ENCODE measurements around the gene GRID2. TPM values are rescaled to one million over a fixed set of nuclear protein-coding genes. Genes with fewer than 3 reads are reported as not detected.

Gene GRID2
- total and polyA plus RNA-seq, 2 donors (not counting 1 experiment from before 2014, with no cell fraction given), result under 0.01 to 0.02 TPM

DNA sequence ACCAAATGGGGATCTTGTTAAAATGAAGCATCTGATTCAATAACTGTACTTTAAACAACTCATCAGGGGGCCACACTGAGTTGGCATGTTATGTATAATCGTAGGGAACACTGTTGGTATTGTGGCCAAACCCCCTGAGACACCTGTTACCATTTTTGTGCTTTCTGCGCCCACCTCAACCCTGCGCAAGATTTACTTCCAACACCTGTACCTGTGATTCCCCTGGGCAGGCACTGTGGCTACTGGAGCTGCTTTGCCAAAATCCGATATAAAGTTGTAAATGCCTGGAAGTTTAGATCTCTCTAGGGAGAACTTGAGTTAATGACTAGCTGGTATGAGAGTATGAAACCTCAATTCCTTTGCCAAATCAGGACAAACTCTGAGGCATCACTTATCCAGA, 1265.0 kb downstream of the GRID2 start:
- Histone ChIP-seq H3K9ac (ENCODE audit: insufficient read depth, low read length) (no peak overlapping the region), H4K20me1 (ENCODE audit: control insufficient read depth, extremely low read depth, insufficient read depth, low read length) (no peaks in the 10 kb centered on the region), H3K4me3 (replicated peaks in 1 of 4; ENCODE audit: control extremely low read depth in 1 of 4, insufficient read depth in 1 of 4, low read depth in 3 of 4, low read length in 4 of 4) (no peak overlapping the region), H3K27me3 (ENCODE audit: control insufficient read depth, insufficient read depth, low read length) (no peaks in the 10 kb centered on the region), H3K4me2 (ENCODE audit: extremely low read depth, insufficient read depth, low read length) (no peak overlapping the region), H2AFZ (ENCODE audit: low read length) (no peak overlapping the region), H3K4me1 (ENCODE audit: control insufficient read depth, extremely low read depth, insufficient read depth, low read length) (no peaks in the 10 kb centered on the region), H3K9me3 (ENCODE audit: control insufficient read depth, insufficient read depth, low read depth, low read length) (no peaks in the 10 kb centered on the region), H3K79me2 (ENCODE audit: control insufficient read depth, insufficient read depth, low read length) (no peaks in the 10 kb centered on the region), H3K27ac (ENCODE audit: insufficient read depth, low read length) (no peak overlapping the region), H3K36me3 (ENCODE audit: control insufficient read depth, insufficient read depth, low read length) (no peaks in the 10 kb centered on the region)
- TF ChIP-seq EZH2 (IDR thresholded peaks at IDR 0.05; ENCODE audit: low read length, missing control alignments), result no peak
- TF ChIP-seq, protein P1, sequence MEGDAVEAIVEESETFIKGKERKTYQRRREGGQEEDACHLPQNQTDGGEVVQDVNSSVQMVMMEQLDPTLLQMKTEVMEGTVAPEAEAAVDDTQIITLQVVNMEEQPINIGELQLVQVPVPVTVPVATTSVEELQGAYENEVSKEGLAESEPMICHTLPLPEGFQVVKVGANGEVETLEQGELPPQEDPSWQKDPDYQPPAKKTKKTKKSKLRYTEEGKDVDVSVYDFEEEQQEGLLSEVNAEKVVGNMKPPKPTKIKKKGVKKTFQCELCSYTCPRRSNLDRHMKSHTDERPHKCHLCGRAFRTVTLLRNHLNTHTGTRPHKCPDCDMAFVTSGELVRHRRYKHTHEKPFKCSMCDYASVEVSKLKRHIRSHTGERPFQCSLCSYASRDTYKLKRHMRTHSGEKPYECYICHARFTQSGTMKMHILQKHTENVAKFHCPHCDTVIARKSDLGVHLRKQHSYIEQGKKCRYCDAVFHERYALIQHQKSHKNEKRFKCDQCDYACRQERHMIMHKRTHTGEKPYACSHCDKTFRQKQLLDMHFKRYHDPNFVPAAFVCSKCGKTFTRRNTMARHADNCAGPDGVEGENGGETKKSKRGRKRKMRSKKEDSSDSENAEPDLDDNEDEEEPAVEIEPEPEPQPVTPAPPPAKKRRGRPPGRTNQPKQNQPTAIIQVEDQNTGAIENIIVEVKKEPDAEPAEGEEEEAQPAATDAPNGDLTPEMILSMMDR (conservative IDR thresholded peaks at IDR 0.05 in 1 of 2, IDR thresholded peaks at IDR 0.05 in 1 of 2; ENCODE audit: low read depth in 1 of 2, low read length in 2 of 2), result no peak
- DNase-seq (ENCODE audit: low read depth in 2 of 2), result no peak

DNA sequence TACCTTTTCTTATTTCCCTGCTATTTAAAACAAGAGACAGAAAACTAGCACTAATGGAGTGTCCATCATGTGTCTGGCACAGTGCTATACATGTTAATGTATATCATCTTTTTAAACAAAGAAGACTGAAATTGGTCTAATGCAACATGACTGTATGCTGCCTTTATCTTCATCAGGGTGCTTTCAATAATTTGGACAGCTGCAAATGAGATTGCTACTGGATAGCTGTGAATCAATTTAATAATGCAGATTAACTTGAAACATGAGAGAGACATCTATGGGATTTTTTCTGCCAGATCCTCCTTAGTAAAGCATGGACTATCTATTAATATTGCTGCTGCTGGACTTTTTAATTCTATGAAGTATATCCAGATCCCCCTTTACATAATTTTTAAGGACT, 1269.5 kb downstream of the GRID2 start:
- Histone ChIP-seq H4K20me1 (ENCODE audit: control insufficient read depth, extremely low read depth, insufficient read depth, low read length) (no peaks in the 10 kb centered on the region), H3K9me3 (ENCODE audit: control insufficient read depth, insufficient read depth, low read depth, low read length) (no peaks in the 10 kb centered on the region)

DNA sequence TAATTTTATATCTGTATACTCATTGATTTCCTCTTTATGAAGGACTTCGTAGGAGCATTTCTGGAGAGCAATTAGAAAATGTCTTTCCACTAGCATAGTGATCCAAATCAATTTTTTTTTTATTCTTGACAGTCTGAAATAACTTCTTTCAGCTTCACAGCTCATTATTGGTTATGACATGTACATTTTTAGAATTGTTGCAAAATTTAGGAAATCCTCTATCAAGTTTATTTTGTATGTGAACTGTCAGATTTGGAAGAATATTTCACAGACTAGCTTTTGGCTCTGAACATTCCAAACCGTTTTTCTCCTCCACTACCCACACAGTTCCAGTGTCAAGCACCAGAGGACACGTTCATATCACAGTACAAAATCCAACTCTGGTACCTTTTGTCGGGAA, 1275.2 kb downstream of the GRID2 start:
- no peak overlapping the region for H3K4me2 ChIP-seq (ENCODE audit: extremely low read depth, insufficient read depth, low read length)
- H2AFZ ChIP-seq (ENCODE audit: low read length), result no peak overlapping the region
- TF ChIP-seq, protein P1 (conservative IDR thresholded peaks at IDR 0.05 in 1 of 2, IDR thresholded peaks at IDR 0.05 in 1 of 2; ENCODE audit: low read depth in 1 of 2, low read length in 2 of 2), result no peak
- TF ChIP-seq EZH2 (IDR thresholded peaks at IDR 0.05; ENCODE audit: low read length, missing control alignments), result no peak
- H3K27ac ChIP-seq (ENCODE audit: insufficient read depth, low read length), result no peak overlapping the region
- H3K36me3 ChIP-seq (ENCODE audit: control insufficient read depth, insufficient read depth, low read length), result no peaks in the 10 kb centered on the region
- no peaks in the 10 kb centered on the region for H4K20me1 ChIP-seq (ENCODE audit: control insufficient read depth, extremely low read depth, insufficient read depth, low read length)
- H3K79me2 ChIP-seq (ENCODE audit: control insufficient read depth, insufficient read depth, low read length), result no peaks in the 10 kb centered on the region
- no peak overlapping the region for H3K9ac ChIP-seq (ENCODE audit: insufficient read depth, low read length)
- DNase-seq (ENCODE audit: low read depth in 2 of 2), result no peak
- H3K4me1 ChIP-seq (ENCODE audit: control insufficient read depth, extremely low read depth, insufficient read depth, low read length), result no peaks in the 10 kb centered on the region
- no peak overlapping the region for H3K4me3 ChIP-seq (replicated peaks in 1 of 4; ENCODE audit: control extremely low read depth in 1 of 4, insufficient read depth in 1 of 4, low read depth in 3 of 4, low read length in 4 of 4)
- H3K9me3 ChIP-seq (ENCODE audit: control insufficient read depth, insufficient read depth, low read depth, low read length), result no peaks in the 10 kb centered on the region
- no peaks in the 10 kb centered on the region for H3K27me3 ChIP-seq (ENCODE audit: control insufficient read depth, insufficient read depth, low read length)

More for the DNA sequence above, 1269.5 kb downstream of the GRID2 start:
- Histone ChIP-seq H3K36me3 (ENCODE audit: control insufficient read depth, insufficient read depth, low read length) (no peaks in the 10 kb centered on the region), H3K9ac (ENCODE audit: insufficient read depth, low read length) (no peak overlapping the region), H3K79me2 (ENCODE audit: control insufficient read depth, insufficient read depth, low read length) (no peaks in the 10 kb centered on the region), H3K4me3 (replicated peaks in 1 of 4; ENCODE audit: control extremely low read depth in 1 of 4, insufficient read depth in 1 of 4, low read depth in 3 of 4, low read length in 4 of 4) (no peak overlapping the region), H3K4me2 (ENCODE audit: extremely low read depth, insufficient read depth, low read length) (no peak overlapping the region), H3K27ac (ENCODE audit: insufficient read depth, low read length) (no peak overlapping the region), H3K27me3 (ENCODE audit: control insufficient read depth, insufficient read depth, low read length) (no peaks in the 10 kb centered on the region), H2AFZ (ENCODE audit: low read length) (no peak overlapping the region), H3K4me1 (ENCODE audit: control insufficient read depth, extremely low read depth, insufficient read depth, low read length) (no peaks in the 10 kb centered on the region)
- DNase-seq (ENCODE audit: low read depth in 2 of 2), result no peak
- no peak for TF ChIP-seq EZH2 (IDR thresholded peaks at IDR 0.05; ENCODE audit: low read length, missing control alignments)

Data from fibroblast of lung (primary cell).